Fibroblast of lung (primary cell): ENCODE results near the gene HDAC3. TPM values are rescaled to one million over a fixed set of nuclear protein-coding genes. Genes with fewer than 3 reads are reported as not detected.

ENCODE experiments used
- DNase-seq, 2 donors: peaks; one replicate each; pipeline versions ENCODE4 v3.0.0 to v3.0.0-alpha.2; 2010; ENCODE audit warnings: low read depth in 2 of 2
- H2AFZ ChIP-seq: 2 replicates; pipeline ENCODE4 v1.5.1; 2012; ENCODE audit warnings: low read length, control low read depth, inconsistent platforms
- H3K27ac ChIP-seq: 2 replicates; pipeline ENCODE4 v1.5.1; 2011; ENCODE audit warnings: low read length, control low read depth; ENCODE audit not compliant: insufficient read depth
- H3K27me3 ChIP-seq: 2 replicates; pipeline ENCODE4 v1.5.1; 2011; ENCODE audit warnings: mild to moderate bottlenecking, low read length; ENCODE audit not compliant: control insufficient read depth, insufficient read depth
- H3K36me3 ChIP-seq: 2 replicates; pipeline ENCODE4 v1.5.1; 2011; ENCODE audit warnings: low read length; ENCODE audit not compliant: control insufficient read depth, insufficient read depth
- H3K4me1 ChIP-seq: 2 replicates; pipeline ENCODE4 v1.5.1; 2011; ENCODE audit warnings: low read length; ENCODE audit not compliant: control insufficient read depth, insufficient read depth; ENCODE audit errors: extremely low read depth
- H3K4me2 ChIP-seq: 2 replicates; pipeline ENCODE4 v1.5.1; 2011; ENCODE audit warnings: low read length, control low read depth; ENCODE audit not compliant: insufficient read depth; ENCODE audit errors: extremely low read depth
- H3K4me3 ChIP-seq, 4 experiments: fragments of 200-600 bp in 1 of 4; sonication (generic) in 1 of 4; replicated peaks in 1 of 4; 2 replicates each; pipeline ENCODE4 v1.5.1; 2011 to 2016; ENCODE audit warnings: low read length in 4 of 4, low read depth in 3 of 4, mild to moderate bottlenecking in 3 of 4, control low read depth in 2 of 4, inconsistent platforms in 1 of 4, mixed read lengths in 1 of 4; ENCODE audit not compliant: insufficient read depth in 1 of 4; ENCODE audit errors: control extremely low read depth in 1 of 4
- H3K79me2 ChIP-seq: 2 replicates; pipeline ENCODE4 v1.5.1; 2012; ENCODE audit warnings: mild to moderate bottlenecking, low read length, inconsistent platforms; ENCODE audit not compliant: control insufficient read depth, insufficient read depth
- H3K9ac ChIP-seq: 2 replicates; pipeline ENCODE4 v1.5.1; 2011; ENCODE audit warnings: mild to moderate bottlenecking, low read length, control low read depth; ENCODE audit not compliant: insufficient read depth
- H3K9me3 ChIP-seq: 2 replicates; pipeline ENCODE4 v1.5.1; 2012; ENCODE audit warnings: low read depth, low read length; ENCODE audit not compliant: control insufficient read depth, insufficient read depth
- H4K20me1 ChIP-seq: 2 replicates; pipeline ENCODE4 v1.5.1; 2011; ENCODE audit warnings: low read length; ENCODE audit not compliant: control insufficient read depth, insufficient read depth; ENCODE audit errors: extremely low read depth
- EZH2 ChIP-seq: IDR thresholded peaks from 2 replicates; pipeline ENCODE4 v1.5.1; 2012; ENCODE audit warnings: low read length, control low read depth, mild to moderate bottlenecking; ENCODE audit errors: missing control alignments
- polyA plus RNA-seq, 2 donors: library from polyadenylated mRNA; depleted of rRNA in 1 of 2; stranded (reverse) in 1 of 2; unstranded in 1 of 2; fragments of >200 nt; gene quantifications; 2 replicates each; pipeline ENCODE4 v1.2.1, GENCODE V29; 2011 to 2012; ENCODE audit warnings: missing spikeins in 1 of 2
- total RNA-seq: library from RNA; depleted of rRNA; stranded (reverse); fragments of >200 nt; gene quantifications from 2 replicates; pipeline ENCODE4 v1.2.1, GENCODE V29; 2014
- TF ChIP-seq, protein P1 (sequence below), 2 donors: IDR thresholded peaks in 1 of 2; conservative IDR thresholded peaks in 1 of 2; 1 replicate in 1 of 2; 2 replicates in 1 of 2; pipeline ENCODE4 v1.5.1; 2011 to 2012; ENCODE audit warnings: low read length in 2 of 2, control low read depth in 1 of 2, inconsistent platforms in 1 of 2, low read depth in 1 of 2, mild to moderate bottlenecking in 1 of 2

HDAC3 gene
- total and polyA plus RNA-seq, 2 donors (not counting 1 experiment from before 2014, with no cell fraction given) = 56.8 to 69.6 TPM

DNA sequence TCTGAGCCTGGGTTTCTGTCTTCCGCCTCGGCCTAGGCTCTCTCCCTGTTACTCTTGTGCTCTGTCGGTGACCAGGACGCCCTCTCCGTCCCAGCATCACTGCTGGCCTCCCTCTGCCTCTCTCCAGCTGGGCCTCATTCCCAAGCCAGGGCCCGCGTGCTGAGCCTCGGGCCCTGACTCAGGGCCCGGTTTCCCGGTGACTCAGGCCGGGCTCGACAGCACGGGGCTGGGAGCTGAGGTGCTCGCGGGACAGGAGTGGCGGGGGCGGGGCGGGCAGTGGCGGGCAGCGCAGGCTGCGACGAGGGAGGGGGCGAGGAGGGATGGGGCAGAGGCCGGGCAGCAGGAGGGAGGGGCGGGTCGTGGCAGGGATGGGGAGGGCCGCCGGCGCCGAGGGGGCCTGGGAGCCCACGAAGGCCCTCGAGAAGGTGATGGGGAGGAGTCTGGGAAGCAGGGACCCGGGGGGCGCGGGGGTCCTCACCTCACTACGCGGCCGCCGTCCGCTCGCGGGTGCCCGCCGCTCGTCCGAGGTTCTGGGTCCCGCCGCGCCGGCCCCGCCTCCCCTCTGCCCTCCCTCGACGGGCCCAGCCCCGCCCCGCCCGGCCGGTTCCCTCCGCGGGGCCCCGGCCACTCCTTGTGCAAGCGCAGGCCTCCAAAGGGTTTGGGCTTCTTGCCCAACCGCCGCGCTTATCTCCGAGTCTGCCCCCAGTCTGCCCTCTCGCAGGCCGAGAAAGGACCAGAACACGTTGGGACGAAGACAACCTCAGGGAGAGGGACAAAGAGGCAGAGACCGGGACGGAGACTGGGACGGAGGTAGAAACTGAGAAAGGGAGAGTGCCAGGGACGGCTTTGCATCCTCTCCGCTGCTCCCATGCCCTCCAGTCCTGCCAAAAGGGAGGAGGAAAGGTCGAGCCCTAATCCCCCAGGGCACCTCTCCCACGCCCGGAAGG lies 45.3 kb upstream of the HDAC3 start, which contains the start of gene ARAP3:
TSS of gene ARAP3 (minus strand) at position 536 of the 947 bp plus-strand sequence. CDS start 1,744 bp downstream, outside the sequence.
- Histone ChIP-seq H3K27ac (peak within 1 kb of the TSS; percentile 65), H3K4me2 (peak within 1 kb of the TSS; percentile 89), H3K4me3 (peak within 1 kb of the TSS; percentile 4 to 64 (median 32)), H2AFZ (peak within 1 kb of the TSS; percentile 39), H3K4me1 (peaks cover 15% of the 10 kb centered on the region), H4K20me1 (no peaks in the 10 kb centered on the region), H3K79me2 (no peaks in the 10 kb centered on the region), H3K9me3 (no peaks in the 10 kb centered on the region), H3K27me3 (no peaks in the 10 kb centered on the region), H3K36me3 (peaks cover 2% of the 10 kb centered on the region), H3K9ac (peak within 1 kb of the TSS; percentile 24)
- no peak for TF ChIP-seq EZH2
- TF ChIP-seq, protein P1, sequence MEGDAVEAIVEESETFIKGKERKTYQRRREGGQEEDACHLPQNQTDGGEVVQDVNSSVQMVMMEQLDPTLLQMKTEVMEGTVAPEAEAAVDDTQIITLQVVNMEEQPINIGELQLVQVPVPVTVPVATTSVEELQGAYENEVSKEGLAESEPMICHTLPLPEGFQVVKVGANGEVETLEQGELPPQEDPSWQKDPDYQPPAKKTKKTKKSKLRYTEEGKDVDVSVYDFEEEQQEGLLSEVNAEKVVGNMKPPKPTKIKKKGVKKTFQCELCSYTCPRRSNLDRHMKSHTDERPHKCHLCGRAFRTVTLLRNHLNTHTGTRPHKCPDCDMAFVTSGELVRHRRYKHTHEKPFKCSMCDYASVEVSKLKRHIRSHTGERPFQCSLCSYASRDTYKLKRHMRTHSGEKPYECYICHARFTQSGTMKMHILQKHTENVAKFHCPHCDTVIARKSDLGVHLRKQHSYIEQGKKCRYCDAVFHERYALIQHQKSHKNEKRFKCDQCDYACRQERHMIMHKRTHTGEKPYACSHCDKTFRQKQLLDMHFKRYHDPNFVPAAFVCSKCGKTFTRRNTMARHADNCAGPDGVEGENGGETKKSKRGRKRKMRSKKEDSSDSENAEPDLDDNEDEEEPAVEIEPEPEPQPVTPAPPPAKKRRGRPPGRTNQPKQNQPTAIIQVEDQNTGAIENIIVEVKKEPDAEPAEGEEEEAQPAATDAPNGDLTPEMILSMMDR (conservative IDR thresholded peaks at IDR 0.05 in 1 of 2, IDR thresholded peaks at IDR 0.05 in 1 of 2; ENCODE audit: low read depth in 1 of 2, low read length in 2 of 2) = no peak
- peak; percentile 81 to 86 for DNase-seq

DNA sequence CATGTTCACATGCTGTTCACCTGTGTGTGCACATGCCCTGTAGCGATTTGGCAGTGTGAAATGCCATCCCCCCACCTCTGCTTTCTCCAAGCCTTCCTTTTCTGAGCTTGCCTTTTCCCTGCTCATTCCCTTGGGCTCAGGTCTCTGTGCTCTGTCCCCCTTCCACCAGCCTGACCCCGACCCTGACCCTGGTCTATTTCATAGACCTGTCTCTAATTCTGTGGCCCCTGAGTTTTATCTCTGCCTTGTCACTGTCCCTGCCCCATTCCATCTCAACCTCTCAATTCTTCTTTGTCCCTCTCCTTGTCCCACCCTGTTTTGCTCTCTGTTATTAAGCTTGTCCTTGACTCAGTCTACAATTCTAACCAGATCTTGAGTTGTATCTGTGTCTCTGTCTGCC lies 44.6 kb upstream of the HDAC3 start:
- H3K4me3 ChIP-seq = peak overlapping the region; percentile 4 to 64 (median 32)
- TF ChIP-seq, protein P1 (conservative IDR thresholded peaks at IDR 0.05 in 1 of 2, IDR thresholded peaks at IDR 0.05 in 1 of 2; ENCODE audit: low read depth in 1 of 2, low read length in 2 of 2) = no peak
- no peak for TF ChIP-seq EZH2
- H3K36me3 ChIP-seq = peaks cover 2% of the 10 kb centered on the region
- peak overlapping the region; percentile 2 for H2AFZ ChIP-seq
- peak overlapping the region; percentile 89 for H3K4me2 ChIP-seq
- H3K79me2 ChIP-seq = no peaks in the 10 kb centered on the region
- H3K9ac ChIP-seq = peak overlapping the region; percentile 24
- peaks cover 15% of the 10 kb centered on the region for H3K4me1 ChIP-seq
- H3K9me3 ChIP-seq = no peaks in the 10 kb centered on the region
- no peaks in the 10 kb centered on the region for H4K20me1 ChIP-seq
- DNase-seq = no peak
- no peaks in the 10 kb centered on the region for H3K27me3 ChIP-seq
- H3K27ac ChIP-seq = peak overlapping the region; percentile 65

DNA sequence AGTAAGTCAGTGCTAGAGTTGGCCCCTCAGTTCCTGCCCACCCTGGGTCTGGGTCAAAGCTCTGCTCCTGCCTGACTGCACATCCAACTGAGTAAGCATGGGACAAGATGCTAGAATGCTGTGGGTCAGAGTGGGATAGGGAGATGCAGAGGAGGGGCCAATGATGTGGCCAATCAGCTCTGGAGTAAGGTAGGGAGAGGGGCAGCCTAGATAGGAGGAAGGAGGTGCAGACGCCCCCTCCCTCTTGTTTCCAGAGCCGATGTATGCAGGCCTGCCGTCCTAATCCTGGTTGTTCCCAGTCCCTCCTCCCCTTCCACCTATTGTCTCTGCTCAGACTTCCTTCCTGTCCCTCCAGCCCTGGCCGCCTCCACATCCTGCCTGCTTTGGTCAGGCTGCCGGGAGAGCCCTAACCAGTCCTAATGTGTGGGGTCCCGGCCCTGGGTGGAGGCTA lies 44.1 kb upstream of the HDAC3 start:
- DNase-seq = peak in 1 of 2 donors; percentile 56
- H3K79me2 ChIP-seq = no peaks in the 10 kb centered on the region
- peak overlapping the region; percentile 65 for H3K27ac ChIP-seq
- H3K4me3 ChIP-seq = peak overlapping the region in 3 of 4 experiments; percentile 11 to 64 (median 54)
- H3K9me3 ChIP-seq = no peaks in the 10 kb centered on the region
- H4K20me1 ChIP-seq = no peaks in the 10 kb centered on the region
- H3K4me2 ChIP-seq = peak overlapping the region; percentile 89
- H2AFZ ChIP-seq = no peak overlapping the region
- H3K9ac ChIP-seq = no peak overlapping the region
- H3K27me3 ChIP-seq = no peaks in the 10 kb centered on the region
- peaks cover 2% of the 10 kb centered on the region for H3K36me3 ChIP-seq
- TF ChIP-seq, protein P1 (conservative IDR thresholded peaks at IDR 0.05 in 1 of 2, IDR thresholded peaks at IDR 0.05 in 1 of 2; ENCODE audit: low read depth in 1 of 2, low read length in 2 of 2) = no peak
- TF ChIP-seq EZH2 = no peak
- H3K4me1 ChIP-seq = peaks cover 15% of the 10 kb centered on the region
